Tibial nerve (tissue), 4 donors: ENCODE measurements around the gene CLEC9A.

Experiments
- CTCF ChIP-seq, 5 experiments: fragments of 200-600 bp in 3 of 5; fragments of 450-650 bp in 2 of 5; sonication (generic) in 3 of 5; IDR thresholded peaks; one replicate each; pipeline ENCODE4 v1.5.1; 2016 to 2019; ENCODE audit warnings: antibody characterized with exemption in 5 of 5, mild to moderate bottlenecking in 3 of 5, moderate library complexity in 2 of 5
- EP300 ChIP-seq, 2 donors: sonication (generic); formaldehyde crosslinking; IDR thresholded peaks; one replicate each; pipeline ENCODE4 v1.6.1; 2017; ENCODE audit warnings: antibody characterized with exemption in 2 of 2, mild to moderate bottlenecking in 1 of 2
- POLR2A ChIP-seq, 2 donors: fragments of 450-650 bp; IDR thresholded peaks; one replicate each; pipeline ENCODE4 v1.6.1; 2017; ENCODE audit warnings: antibody characterized with exemption in 2 of 2, mild to moderate bottlenecking in 2 of 2, moderate library complexity in 2 of 2

- TF ChIP-seq CTCF (IDR thresholded peaks at IDR 0.05) (no peak), EP300 (IDR thresholded peaks at IDR 0.05) (no peak), POLR2A (IDR thresholded peaks at IDR 0.05) (no peak)
Observed at GRCh38 chr12:10069099-10069498, 38.6 kb downstream of the CLEC9A start.
